NCI-H2029 treated with DMSO at 0.1 percent for 48 hours (cell line): ENCODE results near the gene ALKBH1.
"Not testable (repeated sequence)": the region's sequence is repeated elsewhere in the genome, so short reads cannot be mapped to it uniquely, and the experiment has no call there.

Source experiments
- DNase-seq: peaks from one replicate; lab custom pipeline; 2025; lab: John Stamatoyannopoulos, UW

ALKBH1 gene

DNA sequence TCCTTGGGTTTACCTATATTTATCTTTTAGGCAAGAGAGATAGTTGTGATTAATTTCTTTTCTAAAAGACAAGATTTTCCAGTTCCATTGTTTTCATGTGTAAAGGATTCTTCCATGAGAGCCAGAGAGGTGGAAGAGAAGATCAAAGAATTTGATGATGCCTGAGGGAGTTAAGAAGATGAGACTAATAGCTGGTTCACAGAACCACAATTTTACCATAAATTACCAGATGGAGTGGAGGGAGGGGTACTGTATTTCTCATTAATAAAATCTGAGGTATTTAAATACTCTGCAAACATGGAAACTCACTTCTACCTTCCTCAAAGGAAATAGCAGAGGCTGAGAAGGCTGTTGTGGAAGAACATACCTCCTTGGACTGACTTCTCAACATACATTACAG is 34.6 kb downstream of the ALKBH1 start:
- no peak for DNase-seq

GRCh38 chr14:77667331-77667730 is 40.5 kb downstream of the ALKBH1 start:
- no peak for DNase-seq

DNA sequence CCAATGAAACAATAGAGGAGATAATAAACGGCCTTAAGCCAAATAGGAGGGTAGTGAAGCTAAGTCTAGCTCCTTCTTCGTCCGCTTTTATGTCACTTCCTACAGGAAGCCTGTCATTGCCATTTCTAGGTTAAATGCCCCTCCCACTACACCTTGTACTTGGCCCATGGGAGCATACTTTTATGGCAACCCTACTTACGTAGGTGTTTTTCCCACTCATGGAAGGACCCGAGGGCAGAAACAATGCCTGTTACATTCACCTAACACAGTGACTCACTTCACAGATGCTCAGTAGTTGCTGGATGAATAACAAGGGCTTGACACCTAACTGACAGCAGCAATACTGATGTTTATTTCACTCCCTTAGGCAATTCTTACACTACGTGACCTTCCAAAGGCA is 44.5 kb downstream of the ALKBH1 start:
- DNase-seq, result no peak

- DNase-seq, result not testable (repeated sequence)
These were observed 46.3 kb downstream of the ALKBH1 start for GRCh38 chr14:77661562-77661961.

GRCh38 chr14:77660754-77661153 is 47.1 kb downstream of the ALKBH1 start:
- no peak for DNase-seq

- no peak for DNase-seq
These were observed 48.0 kb downstream of the ALKBH1 start for GRCh38 chr14:77659831-77660230.

DNA sequence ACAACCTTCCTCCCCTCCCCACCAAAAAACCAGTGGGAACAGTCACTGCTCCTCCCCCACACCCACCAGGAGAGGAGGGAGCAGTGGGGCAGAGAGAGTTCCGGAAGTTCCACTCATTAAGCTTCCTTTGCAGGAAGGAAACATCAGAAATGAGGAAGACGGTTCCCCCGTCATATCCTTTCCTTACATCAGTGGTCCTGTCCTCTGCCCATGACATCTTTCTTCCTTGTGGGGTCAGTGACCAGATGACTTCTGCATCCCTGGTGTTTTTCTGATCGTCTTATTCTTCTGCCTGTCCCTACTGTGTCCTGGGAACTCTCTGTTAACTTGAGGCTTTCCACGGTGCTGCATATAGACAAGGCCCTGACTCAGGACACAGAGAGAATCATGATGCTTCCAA is 50.5 kb downstream of the ALKBH1 start:
- no peak for DNase-seq

DNA sequence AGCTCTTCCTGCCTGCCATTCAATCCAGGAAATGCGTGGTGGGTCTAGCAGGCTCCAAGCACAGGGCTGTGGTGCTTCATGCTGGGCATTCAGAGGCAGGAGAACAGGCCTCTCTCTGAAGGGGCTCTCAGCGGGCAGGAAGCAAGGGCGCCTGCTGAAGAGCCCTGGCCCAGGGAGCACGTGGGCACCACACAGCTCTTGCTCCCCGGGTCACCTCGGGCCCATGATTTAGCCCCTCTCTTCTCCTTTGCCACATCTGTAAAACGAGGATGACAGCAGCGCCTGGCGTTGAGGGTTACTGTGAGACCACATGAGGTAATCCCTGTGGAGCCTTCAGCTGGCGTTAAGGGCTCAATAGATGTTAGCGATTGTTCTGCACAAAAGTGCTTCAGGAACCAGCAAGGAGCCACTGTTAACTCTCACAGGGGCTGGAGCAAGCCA is 53.8 kb downstream of the ALKBH1 start:
- no peak for DNase-seq

DNA sequence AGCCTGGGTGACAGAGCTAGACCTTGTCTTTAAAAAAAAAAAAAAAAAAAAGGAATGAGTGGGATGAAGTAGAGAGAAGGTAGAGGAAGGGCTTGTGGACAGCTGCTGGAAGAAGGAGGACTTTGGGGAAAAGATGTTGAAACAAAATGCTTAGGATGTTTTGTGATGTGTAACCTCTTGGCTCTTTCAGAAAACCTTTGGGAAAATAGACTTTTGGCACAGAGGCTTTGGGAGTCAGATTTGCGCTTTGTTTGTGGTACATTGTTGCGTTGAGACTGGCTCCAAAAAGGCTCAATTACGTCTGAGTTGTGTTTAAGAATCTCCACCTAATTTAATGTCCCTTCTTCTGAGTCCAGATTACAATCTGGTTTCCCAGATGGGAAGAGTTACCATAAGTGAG is 58.5 kb downstream of the ALKBH1 start:
- DNase-seq, result no peak

- no peak for DNase-seq
These were observed 59.2 kb downstream of the ALKBH1 start for GRCh38 chr14:77648520-77649200.

DNA sequence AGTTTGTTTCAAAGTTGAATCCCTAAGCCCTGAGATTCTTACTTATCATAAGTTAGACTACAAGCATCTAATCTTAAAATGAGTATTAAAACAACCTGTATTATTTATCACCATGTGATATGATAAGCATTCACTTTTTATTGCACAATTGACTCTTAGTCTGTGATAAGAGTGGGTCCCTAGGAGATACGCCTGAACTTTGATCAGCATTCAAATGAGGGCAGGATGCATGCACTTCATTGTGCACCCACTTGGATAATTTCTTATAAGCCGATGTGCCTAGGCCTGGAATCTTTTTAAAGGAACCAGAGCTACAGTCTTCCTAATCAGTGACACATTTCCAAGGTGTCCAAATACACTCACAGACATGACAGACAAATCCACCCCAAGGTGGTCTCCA is 60.0 kb downstream of the ALKBH1 start:
- DNase-seq, result no peak

DNA sequence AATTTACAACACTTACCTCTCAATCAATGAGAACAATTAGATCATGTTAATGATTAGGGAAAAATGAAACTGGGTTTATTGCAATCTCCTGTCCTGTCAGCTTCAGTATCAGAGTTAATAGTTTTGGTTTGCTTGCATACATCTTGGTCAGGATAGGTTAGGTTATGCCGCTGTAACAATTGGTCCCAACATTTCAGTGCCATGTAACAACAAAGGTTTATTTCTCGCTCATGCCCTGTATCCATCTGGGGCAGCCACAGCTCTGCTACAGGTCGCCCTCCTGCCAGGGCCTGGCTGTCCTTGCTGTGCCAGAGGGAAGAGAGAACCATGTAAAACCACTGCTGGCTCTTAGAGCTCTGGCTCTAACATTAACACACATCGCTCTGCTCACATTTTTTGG is 60.9 kb downstream of the ALKBH1 start:
- no peak for DNase-seq

- no peak for DNase-seq
These were observed 62.1 kb downstream of the ALKBH1 start for GRCh38 chr14:77645520-77646230.

DNA sequence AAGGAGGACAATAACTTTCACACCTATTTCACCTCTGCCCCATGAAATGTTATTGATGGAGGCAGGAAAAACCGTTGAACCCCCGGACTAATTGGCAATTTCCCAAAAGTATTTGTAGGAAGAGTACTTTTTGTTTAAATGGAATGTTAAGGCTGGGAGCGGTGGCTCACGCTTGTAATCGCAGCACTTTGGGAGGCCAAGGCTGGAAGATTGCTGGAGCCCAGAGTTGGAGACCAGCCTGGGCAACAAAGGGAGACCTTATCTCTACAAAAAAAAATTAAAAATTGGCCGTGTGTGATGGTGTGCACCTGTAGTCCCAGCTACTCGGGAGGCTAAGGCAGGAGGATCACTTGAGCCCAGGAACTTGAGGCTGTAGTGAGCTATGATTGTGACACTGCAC is 65.4 kb downstream of the ALKBH1 start:
- DNase-seq, result no peak

GRCh38 chr14:77641534-77642341 is 66.1 kb downstream of the ALKBH1 start:
- DNase-seq, result peak; percentile 8

- no peak for DNase-seq
These were observed 66.9 kb downstream of the ALKBH1 start for GRCh38 chr14:77640756-77641533.

DNA sequence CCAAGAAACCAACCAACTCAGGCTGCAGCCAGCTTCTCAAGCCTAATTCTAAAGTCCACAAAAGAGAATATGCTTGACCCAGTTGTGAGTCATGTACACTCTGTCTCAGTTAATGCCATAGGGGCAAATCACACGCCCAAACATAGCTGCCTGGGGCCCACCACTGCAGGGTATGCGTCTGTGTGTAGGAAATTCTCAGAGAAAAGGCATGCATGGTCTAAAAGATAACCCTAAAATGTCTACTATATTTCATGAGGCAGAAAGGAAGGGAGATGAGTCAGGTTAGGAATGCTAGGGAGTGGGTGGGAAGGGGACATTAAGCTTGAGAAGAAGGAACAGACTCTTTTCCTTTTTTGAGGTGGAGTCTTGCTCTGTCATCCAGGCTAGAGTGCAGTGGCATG is 69.1 kb downstream of the ALKBH1 start:
- DNase-seq, result no peak

DNA sequence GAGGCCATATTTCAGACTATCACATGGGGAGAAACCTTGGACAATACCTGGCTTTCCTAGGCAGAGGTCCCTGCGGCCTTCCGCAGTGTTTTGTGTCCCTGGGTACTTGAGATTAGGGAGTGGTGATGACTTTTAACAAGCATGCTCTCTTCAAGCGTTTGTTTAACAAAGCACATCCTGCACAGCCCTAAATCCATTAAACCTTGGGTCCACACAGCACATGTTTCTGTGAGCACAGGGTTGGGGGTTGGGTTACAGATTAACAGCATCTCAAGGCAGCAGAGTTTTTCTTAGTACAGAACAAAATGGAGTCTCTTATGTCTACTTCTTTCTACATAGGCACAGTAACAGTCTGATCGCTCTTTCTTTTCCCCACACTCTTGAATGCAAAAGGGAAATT is 72.0 kb downstream of the ALKBH1 start:
- DNase-seq, result not testable (repeated sequence)

GRCh38 chr14:77635466-77635865 is 72.4 kb downstream of the ALKBH1 start:
- DNase-seq, result not testable (repeated sequence)

DNA sequence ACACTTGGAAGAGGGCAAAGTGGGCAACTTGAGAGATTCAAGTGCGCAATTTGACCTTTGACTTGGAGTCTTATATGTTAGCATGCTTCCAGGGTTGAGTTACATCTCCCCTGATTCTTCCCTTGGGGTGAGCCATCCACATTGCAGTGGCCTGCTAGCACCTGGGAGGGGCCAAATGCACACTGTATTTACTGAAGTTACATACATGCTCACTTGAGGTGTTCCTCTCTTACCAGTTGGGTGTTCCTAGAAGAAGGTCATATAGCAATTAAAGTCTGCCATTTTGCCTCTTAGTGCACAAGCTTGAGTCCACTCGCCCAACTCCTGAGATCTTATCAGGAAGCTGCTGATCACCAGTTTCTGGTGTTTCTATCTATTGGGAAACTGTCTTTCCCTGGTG is 77.7 kb downstream of the ALKBH1 start:
- DNase-seq, result no peak

GRCh38 chr14:77625360-77625759 is 82.5 kb downstream of the ALKBH1 start:
- no peak for DNase-seq

- no peak for DNase-seq
These were observed 84.6 kb downstream of the ALKBH1 start for GRCh38 chr14:77623201-77623600.
